H1 (cell line): ENCODE results near the gene KRTAP19-6. TPM values are rescaled to one million over a fixed set of nuclear protein-coding genes. Genes with fewer than 3 reads are reported as not detected.

Source experiments
- CTCF ChIA-PET: fragments of 300-600 bp; sonication (Branson Sonifier 250); formaldehyde crosslinking; loops from one replicate; lab custom pipeline; 2021; ENCODE audit not compliant: partially characterized antibody; lab: Charles Lee
- POLR2A ChIA-PET: fragments of 300-600 bp; sonication (Branson Sonifier 250); formaldehyde crosslinking; loops from one replicate; lab custom pipeline; 2021; ENCODE audit warnings: inconsistent platforms; ENCODE audit not compliant: partially characterized antibody; lab: Charles Lee
- DNase-seq, 2 experiments: peaks; one replicate each; pipeline versions ENCODE4 v3.0.0 to v3.0.0-alpha.2; 2010 to 2022; ENCODE audit warnings: low spot score in 2 of 2, low read depth in 1 of 2, mixed read lengths in 1 of 2
- FAIRE-seq: peaks from 2 replicates; lab custom pipeline; 2011; peaks lifted over from hg19 to GRCh38; lab: Jason Lieb, UNC
- H2AFZ ChIP-seq: 2 replicates; pipeline ENCODE4 v1.8.1; 2012; ENCODE audit warnings: low read length, inconsistent platforms
- H2AK5ac ChIP-seq: 2 replicates; pipeline ENCODE4 v1.6.1; 2013; ENCODE audit warnings: low read depth, low read length
- H2BK120ac ChIP-seq: replicated peaks from 2 replicates; pipeline ENCODE3; 2013; ENCODE audit warnings: low read depth, low read length, inconsistent platforms
- H2BK12ac ChIP-seq: 2 replicates; pipeline ENCODE4 v1.6.1; 2013; ENCODE audit warnings: low read depth, low read length
- H2BK15ac ChIP-seq: 2 replicates; pipeline ENCODE4 v1.6.1; 2013; ENCODE audit warnings: low read length
- H2BK20ac ChIP-seq: 2 replicates; pipeline ENCODE4 v1.6.1; 2013; ENCODE audit warnings: low read length
- H2BK5ac ChIP-seq: 2 replicates; pipeline ENCODE4 v1.6.1; 2013; ENCODE audit warnings: low read depth, low read length
- H3K14ac ChIP-seq: 2 replicates; pipeline ENCODE4 v1.6.1; 2013; ENCODE audit warnings: inconsistent platforms; ENCODE audit not compliant: insufficient read length
- H3K18ac ChIP-seq: 2 replicates; pipeline ENCODE4 v1.6.1; 2013; ENCODE audit warnings: low read length; ENCODE audit errors: extremely low read depth
- H3K23ac ChIP-seq: 2 replicates; pipeline ENCODE4 v1.6.1; 2013; ENCODE audit warnings: inconsistent platforms; ENCODE audit not compliant: insufficient read length
- H3K23me2 ChIP-seq: 2 replicates; pipeline ENCODE4 v1.6.1; 2013; ENCODE audit warnings: low read depth, low read length
- H3K27ac ChIP-seq: 2 replicates; pipeline ENCODE4 v1.6.1; 2011; ENCODE audit warnings: low read depth, low read length, inconsistent platforms
- H3K27me3 ChIP-seq, 4 experiments: replicated peaks in 1 of 4; 1 replicate in 1 of 4; 2 replicates in 3 of 4; pipeline versions ENCODE4 v1.6.1 to v1.8.1; 2011 to 2013; ENCODE audit warnings: low read length in 3 of 4, mild to moderate bottlenecking in 3 of 4, inconsistent platforms in 2 of 4, mixed read lengths in 2 of 4, moderate library complexity in 1 of 4; ENCODE audit not compliant: control insufficient read depth in 3 of 4, insufficient read depth in 3 of 4; ENCODE audit errors: extremely low read depth in 1 of 4
- H3K36me3 ChIP-seq, 4 experiments: 2 replicates each; pipeline versions ENCODE4 v1.6.1 to v1.8.1; 2011 to 2013; ENCODE audit warnings: mild to moderate bottlenecking in 4 of 4, low read length in 3 of 4, moderate library complexity in 2 of 4, control low read depth in 1 of 4, inconsistent platforms in 1 of 4; ENCODE audit not compliant: insufficient read depth in 4 of 4, control insufficient read depth in 2 of 4
- H3K4ac ChIP-seq: replicated peaks from 2 replicates; pipeline ENCODE3; 2013; ENCODE audit warnings: low read length, low read depth, mixed read lengths, inconsistent platforms; ENCODE audit not compliant: insufficient read length
- H3K4me1 ChIP-seq, 4 experiments: replicated peaks in 1 of 4; 1 replicate in 1 of 4; 2 replicates in 3 of 4; pipeline versions ENCODE4 v1.6.1 to v1.8.1; 2011 to 2013; ENCODE audit warnings: low read length in 3 of 4, inconsistent platforms in 2 of 4, mixed read lengths in 1 of 4; ENCODE audit not compliant: insufficient read depth in 4 of 4, control insufficient read depth in 3 of 4
- H3K4me2 ChIP-seq, 2 experiments: 2 replicates each; pipeline versions ENCODE4 v1.6.1 to v1.8.1; 2011 to 2013; ENCODE audit warnings: low read depth in 2 of 2, low read length in 2 of 2, control low read depth in 1 of 2, inconsistent platforms in 1 of 2, mild to moderate bottlenecking in 1 of 2; ENCODE audit not compliant: insufficient read depth in 1 of 2
- H3K4me3 ChIP-seq, 4 experiments: fragments of 200-600, 300-600 bp in 1 of 4; sonication (generic), shearing (Covaris generic), sonication (Bioruptor Twin) in 1 of 4; 2 replicates each; pipeline versions ENCODE4 v1.5.1 to v1.8.1; 2011 to 2016; ENCODE audit warnings: low read length in 4 of 4, low read depth in 3 of 4, control low read depth in 2 of 4, inconsistent platforms in 2 of 4, mild to moderate bottlenecking in 2 of 4, mixed read lengths in 1 of 4, moderate library complexity in 1 of 4; ENCODE audit not compliant: insufficient read depth in 2 of 4; ENCODE audit errors: extremely low read depth in 1 of 4
- H3K56ac ChIP-seq: replicated peaks from 2 replicates; pipeline ENCODE3; 2013; ENCODE audit warnings: low read depth, mild to moderate bottlenecking, mixed read lengths, low read length, inconsistent platforms; ENCODE audit not compliant: insufficient read length
- H3K79me1 ChIP-seq: 2 replicates; pipeline ENCODE4 v1.6.1; 2013; ENCODE audit warnings: low read depth, low read length, control low read depth
- H3K79me2 ChIP-seq, 2 experiments: 2 replicates each; pipeline versions ENCODE4 v1.6.1 to v1.8.1; 2012 to 2013; ENCODE audit warnings: low read length in 2 of 2, mild to moderate bottlenecking in 2 of 2, inconsistent platforms in 1 of 2; ENCODE audit not compliant: insufficient read depth in 2 of 2, control insufficient read depth in 1 of 2
- H3K9ac ChIP-seq, 4 experiments: replicated peaks in 1 of 4; 1 replicate in 1 of 4; 2 replicates in 3 of 4; pipeline versions ENCODE4 v1.6.1 to v1.8.1; 2011 to 2013; ENCODE audit warnings: low read depth in 3 of 4, low read length in 3 of 4, control low read depth in 2 of 4, mild to moderate bottlenecking in 2 of 4, moderate library complexity in 2 of 4, inconsistent platforms in 1 of 4; ENCODE audit errors: extremely low read depth in 1 of 4
- H3K9me3 ChIP-seq, 2 experiments: 2 replicates each; pipeline versions ENCODE4 v1.6.1 to v1.8.1; 2012 to 2013; ENCODE audit warnings: mild to moderate bottlenecking in 2 of 2, moderate library complexity in 2 of 2, control low read depth in 1 of 2, inconsistent platforms in 1 of 2, low read depth in 1 of 2, low read length in 1 of 2, mixed read lengths in 1 of 2; ENCODE audit not compliant: insufficient read depth in 2 of 2
- H4K20me1 ChIP-seq, 2 experiments: replicated peaks in 1 of 2; 2 replicates each; pipeline versions ENCODE3 to v1.8.1; 2011 to 2013; ENCODE audit warnings: inconsistent platforms in 2 of 2, low read length in 2 of 2, mild to moderate bottlenecking in 1 of 2; ENCODE audit not compliant: insufficient read depth in 2 of 2, control insufficient read depth in 1 of 2
- H4K5ac ChIP-seq: 2 replicates; pipeline ENCODE4 v1.6.1; 2013; ENCODE audit warnings: low read length, low read depth, mixed read lengths, inconsistent platforms; ENCODE audit not compliant: insufficient read length
- H4K8ac ChIP-seq: 2 replicates; pipeline ENCODE4 v1.8.0; 2013; ENCODE audit warnings: mild to moderate bottlenecking, moderate library complexity, low read length, inconsistent platforms; ENCODE audit not compliant: insufficient read depth; ENCODE audit errors: extremely low read depth
- H4K91ac ChIP-seq: replicated peaks from 2 replicates; pipeline ENCODE3; 2013; ENCODE audit warnings: low read length, mixed read lengths, inconsistent platforms; ENCODE audit not compliant: insufficient read length
- CEBPB ChIP-seq: IDR thresholded peaks from 2 replicates; pipeline ENCODE4 v1.6.1; 2012; ENCODE audit warnings: low read depth, low read length
- JUN ChIP-seq: IDR thresholded peaks from 2 replicates; pipeline ENCODE4 v1.6.1; 2011; ENCODE audit warnings: low read depth, mild to moderate bottlenecking, improper control_type of control experiment, low read length
- RAD21 ChIP-seq, 2 experiments: IDR thresholded peaks in 1 of 2; conservative IDR thresholded peaks in 1 of 2; 2 replicates each; pipeline ENCODE4 v1.6.1; 2011; ENCODE audit warnings: low read depth in 2 of 2, low read length in 2 of 2, improper control_type of control experiment in 1 of 2, inconsistent platforms in 1 of 2, mild to moderate bottlenecking in 1 of 2, moderate library complexity in 1 of 2
- RXRA ChIP-seq: IDR thresholded peaks from 2 replicates; pipeline ENCODE4 v1.6.1; 2011; ENCODE audit warnings: low read depth, mild to moderate bottlenecking, low read length, moderate library complexity; ENCODE audit not compliant: insufficient read depth
- TBP ChIP-seq: IDR thresholded peaks from 2 replicates; pipeline ENCODE4 v1.6.1; 2011; ENCODE audit warnings: low read depth, low read length, improper control_type of control experiment
- TCF12 ChIP-seq: IDR thresholded peaks from 2 replicates; pipeline ENCODE4 v1.6.1; 2011; ENCODE audit warnings: low read depth, mild to moderate bottlenecking, low read length
- WGBS, 2 experiments: shearing (Covaris generic) in 1 of 2; methylation state at CpG; one replicate each; pipeline versions ENCODE4 v1.1.6 to v1.1.7; 2013 to 2015; ENCODE audit warnings: low lambda C conversion rate in 2 of 2, mixed read lengths in 2 of 2, inconsistent platforms in 1 of 2, low coverage in 1 of 2, missing lambda C conversion rate in 1 of 2; ENCODE audit not compliant: insufficient replicate concordance in 2 of 2, insufficient coverage in 1 of 2, insufficient read length in 1 of 2; ENCODE audit errors: extremely low coverage in 1 of 2, missing lambda C conversion rate in 1 of 2; 5-methylcytosine and 5-hydroxymethylcytosine counted together
- polyA plus RNA-seq, 7 experiments: library from polyadenylated mRNA; depleted of rRNA in 3 of 7; stranded (reverse) in 5 of 7; unstranded in 2 of 7; fragments of >200 nt in 5 of 7; fragments of 200-250 nt in 2 of 7; gene quantifications; 1 replicate in 5 of 7; 2 replicates in 1 of 7; 4 replicates in 1 of 7; pipeline versions ENCODE4 v1.2.1 to v1.2.3, GENCODE V29; 2011 to 2013; ENCODE audit warnings: missing spikeins in 2 of 7, mixed read lengths in 2 of 7
- total RNA-seq: library from RNA; stranded (reverse); fragmentation: NEBNext Ultra II Directional; extraction: Animal tissue kit (Norgen Biotek cat#: 25700); gene quantifications from 2 replicates; pipeline ENCODE4 v1.2.1, GENCODE V29; 2021

Gene KRTAP19-6
- total and polyA plus RNA-seq, 2 of the 8 experiments (the other 6 are each of a cell fraction or from before 2014, with no cell fraction given): not detected

DNA sequence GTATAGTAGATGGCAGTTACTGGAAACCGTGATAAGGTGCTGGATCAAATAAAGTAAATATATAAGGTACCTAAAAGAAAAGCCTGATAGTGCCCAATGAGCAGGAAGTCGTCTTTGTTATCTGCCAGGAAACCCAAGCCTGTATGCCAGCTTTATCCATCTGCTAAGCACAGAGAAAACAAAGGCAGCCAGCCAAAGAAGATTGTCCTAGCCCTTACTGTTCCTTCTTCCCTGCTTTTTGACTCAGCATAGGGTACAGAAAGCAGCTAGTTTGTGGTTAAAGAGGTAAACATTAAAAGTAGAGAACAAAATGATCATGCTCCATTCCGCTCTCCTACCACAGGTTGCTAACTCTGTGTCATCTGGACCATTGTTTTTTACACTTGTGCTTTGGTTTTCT lies 38.5 kb upstream of the KRTAP19-6 start:
- Histone ChIP-seq H2BK5ac (no peak overlapping the region), H2BK15ac (no peak overlapping the region), H3K79me1 (no peaks in the 10 kb centered on the region), H3K18ac (no peak overlapping the region), H2BK20ac (no peak overlapping the region), H4K5ac (no peak overlapping the region), H4K8ac (no peak overlapping the region), H3K56ac (no peak overlapping the region), H3K23me2 (no peaks in the 10 kb centered on the region), H3K9me3 (no peaks in the 10 kb centered on the region), H4K91ac (no peak overlapping the region), H3K4me2 (no peak overlapping the region), H2AK5ac (no peak overlapping the region), H4K20me1 (no peaks in the 10 kb centered on the region), H3K14ac (no peak overlapping the region), H2BK12ac (no peak overlapping the region), H2BK120ac (no peak overlapping the region), H3K9ac (no peak overlapping the region), H3K36me3 (no peaks in the 10 kb centered on the region), H2AFZ (no peak overlapping the region), H3K27ac (no peak overlapping the region), H3K79me2 (no peaks in the 10 kb centered on the region), H3K4me3 (no peak overlapping the region), H3K27me3 (no peaks in the 10 kb centered on the region), H3K4ac (no peak overlapping the region), H3K4me1 (no peaks in the 10 kb centered on the region), H3K23ac (no peak overlapping the region)
- POLR2A ChIA-PET: no interaction called here
- DNase-seq: no peak
- no peak for FAIRE-seq
- CTCF ChIA-PET: no interaction called here
- TF ChIP-seq RXRA (no peak), CEBPB (no peak), JUN (no peak), TCF12 (no peak), RAD21 (IDR thresholded peaks at IDR 0.05 in 1 of 2, conservative IDR thresholded peaks at IDR 0.05 in 1 of 2; ENCODE audit: low read depth in 2 of 2, low read length in 2 of 2) (no peak), TBP (no peak)
- WGBS, 2 experiments: 87% methylated on average over 3 of the region's 3 CpGs; no CpG with 5 or more reads in 1 of the 2 experiments
